Measurements from ENCODE around the gene C17orf78.
A peak's percentile ranks its signal among the peaks of the same experiment; 100 is the strongest.
"Not testable (repeated sequence)": the region's sequence is repeated elsewhere in the genome, so short reads cannot be mapped to it uniquely, and the experiment has no call there.

Gene C17orf78

GRCh38 chr17:37399265-37399803 lies 23.5 kb downstream of the C17orf78 start:
- H3K27me3 Mint-ChIP-seq = no peaks in the 10 kb centered on the region
- DNase-seq (no peak), ATAC-seq (replicated peaks) (no peak)
- peaks cover 3 to 4% of the 10 kb centered on the region in 2 donors for H3K4me1 Mint-ChIP-seq (ENCODE audit: low read depth in 2 of 2)
- peaks cover 3% of the 10 kb centered on the region for H3K36me3 Mint-ChIP-seq (ENCODE audit: insufficient read depth)
- no peaks in the 10 kb centered on the region for H3K9me3 Mint-ChIP-seq
- no peak overlapping the region for H3K27ac Mint-ChIP-seq
- H3K4me3 Mint-ChIP-seq = no peak overlapping the region

GRCh38 chr17:37400505-37400904 lies 24.7 kb downstream of the C17orf78 start:
- DNase-seq (no peak), ATAC-seq (replicated peaks) (no peak)
- peaks cover 3% of the 10 kb centered on the region for H3K36me3 Mint-ChIP-seq (ENCODE audit: insufficient read depth)
- H3K27me3 Mint-ChIP-seq = no peaks in the 10 kb centered on the region
- H3K4me3 Mint-ChIP-seq = no peak overlapping the region
- H3K9me3 Mint-ChIP-seq = no peaks in the 10 kb centered on the region
- no peak overlapping the region for H3K27ac Mint-ChIP-seq
- peaks cover 6 to 9% of the 10 kb centered on the region in 2 donors for H3K4me1 Mint-ChIP-seq (ENCODE audit: low read depth in 2 of 2)

- not testable (repeated sequence) for H3K9me3 Mint-ChIP-seq; H3K27ac Mint-ChIP-seq; ATAC-seq (replicated peaks); DNase-seq; H3K27me3 Mint-ChIP-seq
- Mint-ChIP-seq H3K36me3 (ENCODE audit: insufficient read depth) (peaks cover 23% of the 10 kb centered on the region), H3K4me3 (peak overlapping the region; percentile 97 to 98), H3K4me1 (ENCODE audit: low read depth in 2 of 2) (peaks cover 11 to 33% of the 10 kb centered on the region in 2 donors)
These were observed 29.7 kb downstream of the C17orf78 start for GRCh38 chr17:37405522-37405921.

GRCh38 chr17:37405955-37406634 lies 30.3 kb downstream of the C17orf78 start:
- Mint-ChIP-seq H3K4me1 (ENCODE audit: low read depth in 2 of 2) (peaks cover 11 to 36% of the 10 kb centered on the region in 2 donors), H3K27me3 (no peaks in the 10 kb centered on the region), H3K9me3 (no peaks in the 10 kb centered on the region), H3K27ac (peak overlapping the region; percentile 91), H3K4me3 (peak overlapping the region; percentile 97 to 98), H3K36me3 (ENCODE audit: insufficient read depth) (peaks cover 28% of the 10 kb centered on the region)
- ATAC-seq (replicated peaks) = peak; percentile 0
- no peak for DNase-seq

GRCh38 chr17:37406635-37407461 lies 31.1 kb downstream of the C17orf78 start, which contains the start of the genes ACACA and TADA2A:
Gene ACACA, minus strand, starts transcription at chr17:37406836. Its CDS starts 537 bp downstream, at chr17:37406299.
Gene TADA2A, plus strand, starts transcription at chr17:37406886. Its CDS starts 4,480 bp downstream, at chr17:37411366.
- peaks cover 11 to 37% of the 10 kb centered on the region in 2 donors for H3K4me1 Mint-ChIP-seq (ENCODE audit: low read depth in 2 of 2)
- DNase-seq (peak; percentile 69 to 74 (median 71)), ATAC-seq (replicated peaks) (peak; percentile 93)
- no peaks in the 10 kb centered on the region for H3K27me3 Mint-ChIP-seq
- H3K4me3 Mint-ChIP-seq = peak within 1 kb of the TSS; percentile 97 to 98
- peaks cover 36% of the 10 kb centered on the region for H3K36me3 Mint-ChIP-seq (ENCODE audit: insufficient read depth)
- no peaks in the 10 kb centered on the region for H3K9me3 Mint-ChIP-seq
- peak within 1 kb of the TSS; percentile 91 for H3K27ac Mint-ChIP-seq

GRCh38 chr17:37408145-37408479 lies 32.3 kb downstream of the C17orf78 start:
- not testable (repeated sequence) for DNase-seq; H3K27me3 Mint-ChIP-seq; ATAC-seq (replicated peaks); H3K9me3 Mint-ChIP-seq
- peak overlapping the region; percentile 89 to 98 for H3K4me3 Mint-ChIP-seq
- H3K36me3 Mint-ChIP-seq (ENCODE audit: insufficient read depth) = peaks cover 49% of the 10 kb centered on the region
- H3K27ac Mint-ChIP-seq = peak overlapping the region; percentile 80 to 89
- peaks cover 11 to 37% of the 10 kb centered on the region in 2 donors for H3K4me1 Mint-ChIP-seq (ENCODE audit: low read depth in 2 of 2)

GRCh38 chr17:37410357-37410756 lies 34.6 kb downstream of the C17orf78 start:
- H3K27ac Mint-ChIP-seq = peak overlapping the region in 1 of 2 donors; percentile 29
- ATAC-seq (replicated peaks) = no peak
- DNase-seq = no peak

GRCh38 chr17:37413875-37414519 lies 38.2 kb downstream of the C17orf78 start:
- H3K9me3 Mint-ChIP-seq = no peaks in the 10 kb centered on the region

More at GRCh38 chr17:37410357-37410756, 34.6 kb downstream of the C17orf78 start:
- Mint-ChIP-seq H3K4me1 (ENCODE audit: low read depth in 2 of 2) (peaks cover 9 to 31% of the 10 kb centered on the region in 2 donors), H3K4me3 (no peak overlapping the region), H3K9me3 (no peaks in the 10 kb centered on the region), H3K27me3 (no peaks in the 10 kb centered on the region), H3K36me3 (ENCODE audit: insufficient read depth) (peaks cover 66% of the 10 kb centered on the region)

GRCh38 chr17:37417852-37418251 lies 42.1 kb downstream of the C17orf78 start:
- DNase-seq (no peak), ATAC-seq (replicated peaks) (no peak)
- no peak overlapping the region for H3K4me3 Mint-ChIP-seq
- H3K9me3 Mint-ChIP-seq = no peaks in the 10 kb centered on the region
- no peaks in the 10 kb centered on the region for H3K27me3 Mint-ChIP-seq
- no peak overlapping the region for H3K27ac Mint-ChIP-seq
- peaks cover 70% of the 10 kb centered on the region for H3K36me3 Mint-ChIP-seq (ENCODE audit: insufficient read depth)
- peaks cover 0 to 1% of the 10 kb centered on the region in 2 donors for H3K4me1 Mint-ChIP-seq (ENCODE audit: low read depth in 2 of 2)

More at GRCh38 chr17:37413875-37414519, 38.2 kb downstream of the C17orf78 start:
- Mint-ChIP-seq H3K27ac (no peak overlapping the region), H3K27me3 (no peaks in the 10 kb centered on the region), H3K4me3 (no peak overlapping the region), H3K4me1 (ENCODE audit: low read depth in 2 of 2) (peaks cover 1 to 8% of the 10 kb centered on the region in 2 donors), H3K36me3 (ENCODE audit: insufficient read depth) (peaks cover 77% of the 10 kb centered on the region)
- ATAC-seq (replicated peaks) = no peak
- no peak for DNase-seq

GRCh38 chr17:37422971-37423625 lies 47.3 kb downstream of the C17orf78 start:
- Mint-ChIP-seq H3K4me3 (no peak overlapping the region), H3K9me3 (no peaks in the 10 kb centered on the region), H3K36me3 (ENCODE audit: insufficient read depth) (peaks cover 63% of the 10 kb centered on the region), H3K27me3 (no peaks in the 10 kb centered on the region), H3K27ac (peak overlapping the region in 1 of 2 donors; percentile 60), H3K4me1 (ENCODE audit: low read depth in 2 of 2) (no peaks in the 10 kb centered on the region)
- DNase-seq (no peak), ATAC-seq (replicated peaks) (no peak)

GRCh38 chr17:37425268-37425667 lies 49.5 kb downstream of the C17orf78 start:
- H3K9me3 Mint-ChIP-seq = no peaks in the 10 kb centered on the region
- no peak overlapping the region for H3K27ac Mint-ChIP-seq
- ATAC-seq (replicated peaks) (no peak), DNase-seq (no peak)
- H3K36me3 Mint-ChIP-seq (ENCODE audit: insufficient read depth) = peaks cover 57% of the 10 kb centered on the region
- H3K4me3 Mint-ChIP-seq = no peak overlapping the region
- no peaks in the 10 kb centered on the region for H3K4me1 Mint-ChIP-seq (ENCODE audit: low read depth in 2 of 2)
- no peaks in the 10 kb centered on the region for H3K27me3 Mint-ChIP-seq

- Mint-ChIP-seq H3K36me3 (ENCODE audit: insufficient read depth) (peaks cover 40% of the 10 kb centered on the region), H3K27ac (peak overlapping the region in 1 of 2 donors; percentile 49), H3K27me3 (no peaks in the 10 kb centered on the region), H3K4me3 (no peak overlapping the region), H3K9me3 (no peaks in the 10 kb centered on the region), H3K4me1 (ENCODE audit: low read depth in 2 of 2) (peaks cover 1 to 4% of the 10 kb centered on the region in 2 donors)
- DNase-seq (no peak), ATAC-seq (replicated peaks) (no peak)
These were observed 53.3 kb downstream of the C17orf78 start for GRCh38 chr17:37429039-37429438.

Data from effector memory CD8-positive, alpha-beta T cell (primary cell).